Thyroid gland (tissue), 4 donors: ENCODE measurements around the gene LSM7.

Experiments used
- POLR2A ChIP-seq, 2 donors: fragments of 450-650 bp; IDR thresholded peaks; one replicate each; pipeline ENCODE4 v1.6.1; 2017; ENCODE audit warnings: antibody characterized with exemption in 2 of 2, mild to moderate bottlenecking in 2 of 2, moderate library complexity in 1 of 2
- TF ChIP-seq, protein P1 (sequence below), 6 experiments: fragments of 200-600 bp in 3 of 6; fragments of 450-650 bp in 3 of 6; sonication (generic) in 3 of 6; IDR thresholded peaks; one replicate each; pipeline ENCODE4 v1.5.1; 2016 to 2019; ENCODE audit warnings: antibody characterized with exemption in 6 of 6, mild to moderate bottlenecking in 2 of 6, inconsistent platforms in 1 of 6, moderate library complexity in 1 of 6

DNA sequence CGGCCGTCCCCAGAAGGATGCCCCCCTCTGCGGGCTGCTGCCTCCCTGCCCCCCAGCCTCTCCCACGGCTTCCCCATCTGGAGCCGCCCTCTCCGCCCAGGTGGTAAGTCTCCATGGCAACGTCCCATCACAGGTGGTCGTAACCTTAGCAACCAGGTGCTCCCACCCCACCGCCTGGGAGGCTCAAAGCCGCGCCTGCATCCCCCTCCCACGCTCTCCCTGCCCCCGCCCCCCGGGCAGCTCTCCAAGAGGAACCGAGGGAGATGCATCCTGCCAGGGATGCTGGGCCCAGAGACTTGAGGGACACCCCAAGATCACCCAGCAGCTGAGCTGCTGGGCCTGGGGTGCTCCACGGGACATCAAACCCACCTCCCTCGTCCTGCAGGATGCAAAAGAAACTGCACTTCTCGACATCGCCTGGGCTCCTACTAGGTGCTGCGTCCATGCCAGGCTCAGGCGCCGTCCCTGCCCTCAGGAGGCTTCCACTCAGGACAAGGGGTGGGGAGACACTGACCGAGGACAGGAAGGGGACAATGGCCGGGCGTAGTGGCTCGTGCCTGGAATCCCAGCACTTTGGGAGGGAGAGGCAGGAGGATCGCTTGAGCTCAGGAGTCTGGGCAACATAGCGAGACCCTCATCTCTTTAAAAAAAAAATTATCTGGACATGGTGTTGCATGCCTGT lies 15.4 kb downstream of the LSM7 start:
- no peak for TF ChIP-seq POLR2A (IDR thresholded peaks at IDR 0.05)
- TF ChIP-seq, protein P1, sequence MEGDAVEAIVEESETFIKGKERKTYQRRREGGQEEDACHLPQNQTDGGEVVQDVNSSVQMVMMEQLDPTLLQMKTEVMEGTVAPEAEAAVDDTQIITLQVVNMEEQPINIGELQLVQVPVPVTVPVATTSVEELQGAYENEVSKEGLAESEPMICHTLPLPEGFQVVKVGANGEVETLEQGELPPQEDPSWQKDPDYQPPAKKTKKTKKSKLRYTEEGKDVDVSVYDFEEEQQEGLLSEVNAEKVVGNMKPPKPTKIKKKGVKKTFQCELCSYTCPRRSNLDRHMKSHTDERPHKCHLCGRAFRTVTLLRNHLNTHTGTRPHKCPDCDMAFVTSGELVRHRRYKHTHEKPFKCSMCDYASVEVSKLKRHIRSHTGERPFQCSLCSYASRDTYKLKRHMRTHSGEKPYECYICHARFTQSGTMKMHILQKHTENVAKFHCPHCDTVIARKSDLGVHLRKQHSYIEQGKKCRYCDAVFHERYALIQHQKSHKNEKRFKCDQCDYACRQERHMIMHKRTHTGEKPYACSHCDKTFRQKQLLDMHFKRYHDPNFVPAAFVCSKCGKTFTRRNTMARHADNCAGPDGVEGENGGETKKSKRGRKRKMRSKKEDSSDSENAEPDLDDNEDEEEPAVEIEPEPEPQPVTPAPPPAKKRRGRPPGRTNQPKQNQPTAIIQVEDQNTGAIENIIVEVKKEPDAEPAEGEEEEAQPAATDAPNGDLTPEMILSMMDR (IDR thresholded peaks at IDR 0.05), result no peak
